ENCODE results near the gene IGF2R. TPM values are rescaled to one million over a fixed set of nuclear protein-coding genes. Genes with fewer than 3 reads are reported as not detected.

The IGF2R gene
- total and polyA plus RNA-seq, 9 donors: 29.3 to 116 (median 49.2) TPM

DNA sequence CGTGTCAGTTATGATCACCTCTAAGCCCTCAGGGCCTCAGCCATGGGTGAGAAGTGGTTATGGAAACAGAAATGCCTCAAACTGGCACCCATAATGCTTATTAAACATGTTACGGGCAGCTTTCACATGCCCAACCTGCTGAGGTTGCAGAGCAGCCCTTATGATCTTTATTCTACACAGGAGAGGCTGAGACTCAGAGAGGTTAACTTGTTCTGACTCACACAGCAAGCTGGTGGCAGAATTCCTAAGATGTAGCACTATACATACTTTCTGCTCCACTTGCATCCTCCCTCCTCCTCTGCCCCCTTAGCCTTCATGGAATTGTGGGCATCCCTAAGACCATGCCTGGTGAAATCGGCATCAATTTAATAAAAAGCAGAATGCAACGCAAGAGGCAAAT is 34.7 kb upstream of the IGF2R start:
- no peak overlapping the region for H3K27ac ChIP-seq
- no peaks in the 10 kb centered on the region for H3K9me3 ChIP-seq
- 88 to 93% (median 92%) methylated on average over 4 of the region's 4 CpGs for WGBS, 3 donors
- DNase-seq: no peak
- no peaks in the 10 kb centered on the region for H3K27me3 ChIP-seq
- peaks cover 10% of the 10 kb centered on the region for H3K4me1 ChIP-seq (ENCODE audit: insufficient read depth)
- no peak overlapping the region for H3K4me3 ChIP-seq
- intact Hi-C loops (cut with DNase I): no loop called here
- no peaks in the 10 kb centered on the region for H3K36me3 ChIP-seq
- TF ChIP-seq POLR2A (IDR thresholded peaks at IDR 0.05): no peak
- no peak for TF ChIP-seq EP300 (IDR thresholded peaks at IDR 0.05)
- TF ChIP-seq, protein P1, sequence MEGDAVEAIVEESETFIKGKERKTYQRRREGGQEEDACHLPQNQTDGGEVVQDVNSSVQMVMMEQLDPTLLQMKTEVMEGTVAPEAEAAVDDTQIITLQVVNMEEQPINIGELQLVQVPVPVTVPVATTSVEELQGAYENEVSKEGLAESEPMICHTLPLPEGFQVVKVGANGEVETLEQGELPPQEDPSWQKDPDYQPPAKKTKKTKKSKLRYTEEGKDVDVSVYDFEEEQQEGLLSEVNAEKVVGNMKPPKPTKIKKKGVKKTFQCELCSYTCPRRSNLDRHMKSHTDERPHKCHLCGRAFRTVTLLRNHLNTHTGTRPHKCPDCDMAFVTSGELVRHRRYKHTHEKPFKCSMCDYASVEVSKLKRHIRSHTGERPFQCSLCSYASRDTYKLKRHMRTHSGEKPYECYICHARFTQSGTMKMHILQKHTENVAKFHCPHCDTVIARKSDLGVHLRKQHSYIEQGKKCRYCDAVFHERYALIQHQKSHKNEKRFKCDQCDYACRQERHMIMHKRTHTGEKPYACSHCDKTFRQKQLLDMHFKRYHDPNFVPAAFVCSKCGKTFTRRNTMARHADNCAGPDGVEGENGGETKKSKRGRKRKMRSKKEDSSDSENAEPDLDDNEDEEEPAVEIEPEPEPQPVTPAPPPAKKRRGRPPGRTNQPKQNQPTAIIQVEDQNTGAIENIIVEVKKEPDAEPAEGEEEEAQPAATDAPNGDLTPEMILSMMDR (IDR thresholded peaks at IDR 0.05): no peak

DNA sequence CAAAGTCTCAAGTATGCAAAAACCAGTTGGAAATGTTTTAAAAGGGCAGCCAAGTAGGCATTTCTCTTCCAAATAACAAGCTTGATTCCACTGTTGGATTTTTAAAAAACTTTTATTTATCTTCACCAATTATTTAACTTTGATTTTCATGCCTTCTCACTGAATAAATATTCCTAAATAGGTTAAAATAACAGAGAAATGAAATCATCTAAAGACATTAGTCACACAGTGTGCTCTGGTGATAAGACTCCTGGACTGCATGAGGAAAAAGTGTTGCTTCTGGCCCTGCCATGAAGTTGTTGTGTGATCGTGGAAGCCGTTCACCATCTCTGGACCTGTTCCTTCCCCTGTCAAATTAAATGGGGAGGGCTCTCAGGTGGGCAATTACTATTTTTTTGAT is 33.8 kb upstream of the IGF2R start:
- H3K9me3 ChIP-seq: no peaks in the 10 kb centered on the region
- no peak overlapping the region for H3K4me3 ChIP-seq
- H3K36me3 ChIP-seq: no peaks in the 10 kb centered on the region
- TF ChIP-seq POLR2A (IDR thresholded peaks at IDR 0.05) (no peak), EP300 (IDR thresholded peaks at IDR 0.05) (no peak)
- TF ChIP-seq, protein P1 (IDR thresholded peaks at IDR 0.05): no peak
- 6 to 14% (median 11%) methylated on average over 2 of the region's 2 CpGs for WGBS, 3 donors
- intact Hi-C loops (cut with DNase I): no loop called here
- H3K27me3 ChIP-seq: no peaks in the 10 kb centered on the region
- H3K4me1 ChIP-seq (ENCODE audit: insufficient read depth): peaks cover 10% of the 10 kb centered on the region
- H3K27ac ChIP-seq: no peak overlapping the region
- DNase-seq: no peak

DNA sequence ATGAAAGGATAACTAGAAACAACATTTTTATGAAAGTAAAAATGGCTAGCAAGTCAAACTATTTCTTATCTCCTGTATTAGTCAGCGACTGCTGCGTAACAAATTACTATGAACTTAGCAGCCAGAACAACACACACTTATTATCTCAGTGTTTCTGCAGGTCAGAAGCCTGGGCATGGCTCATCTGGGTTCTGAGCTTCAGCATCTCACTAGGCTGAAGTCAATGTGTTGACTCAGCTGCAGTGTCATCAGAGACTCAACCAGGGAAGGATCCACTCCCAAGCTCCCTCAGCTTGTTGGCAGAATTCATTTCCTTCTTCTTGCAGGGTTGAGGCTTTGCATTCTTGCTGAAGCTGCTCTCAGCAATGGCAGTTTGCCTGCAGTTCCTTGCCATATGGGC is 33.2 kb upstream of the IGF2R start:
- no peaks in the 10 kb centered on the region for H3K27me3 ChIP-seq
- no peaks in the 10 kb centered on the region for H3K9me3 ChIP-seq
- no peak overlapping the region for H3K27ac ChIP-seq
- intact Hi-C loops (cut with DNase I): no loop called here
- no peak for DNase-seq
- TF ChIP-seq EP300 (IDR thresholded peaks at IDR 0.05): no peak
- 73 to 84% (median 73%) methylated on average over 2 of the region's 2 CpGs for WGBS, 3 donors
- no peak overlapping the region for H3K4me3 ChIP-seq
- H3K36me3 ChIP-seq: no peaks in the 10 kb centered on the region
- peaks cover 10% of the 10 kb centered on the region for H3K4me1 ChIP-seq (ENCODE audit: insufficient read depth)

DNA sequence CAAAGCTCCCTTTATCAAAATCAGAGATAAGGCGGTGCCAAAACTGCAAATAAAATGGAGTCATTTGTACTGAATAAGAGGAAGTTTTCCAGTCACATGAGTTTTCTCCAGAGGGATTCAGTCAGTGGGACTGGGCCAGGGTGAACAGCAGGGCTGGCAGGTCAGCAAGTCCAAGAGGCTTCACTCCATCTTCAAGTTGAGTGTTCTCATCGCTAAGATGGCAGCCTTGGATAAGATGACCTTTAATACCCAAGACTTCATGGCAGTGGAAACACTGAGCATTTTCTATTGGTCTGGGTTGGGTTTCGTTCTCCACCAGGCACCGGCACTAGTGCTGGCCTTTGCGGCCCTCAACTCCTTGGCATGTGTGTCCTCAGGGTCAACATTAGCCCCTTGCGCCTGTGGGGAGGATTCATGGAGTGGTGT is 29.3 kb upstream of the IGF2R start:
- Histone ChIP-seq H3K4me1 (ENCODE audit: insufficient read depth) (peaks cover 8% of the 10 kb centered on the region), H3K9me3 (no peaks in the 10 kb centered on the region), H3K27ac (no peak overlapping the region), H3K27me3 (no peaks in the 10 kb centered on the region), H3K36me3 (no peaks in the 10 kb centered on the region), H3K4me3 (no peak overlapping the region)
- intact Hi-C loops (cut with DNase I): no loop called here
- DNase-seq: no peak
- WGBS, 3 donors: 62 to 78% (median 71%) methylated on average over 6 of the region's 6 CpGs
- TF ChIP-seq, protein P1 (IDR thresholded peaks at IDR 0.05): no peak
- TF ChIP-seq EP300 (IDR thresholded peaks at IDR 0.05) (no peak), POLR2A (IDR thresholded peaks at IDR 0.05) (no peak)

DNA sequence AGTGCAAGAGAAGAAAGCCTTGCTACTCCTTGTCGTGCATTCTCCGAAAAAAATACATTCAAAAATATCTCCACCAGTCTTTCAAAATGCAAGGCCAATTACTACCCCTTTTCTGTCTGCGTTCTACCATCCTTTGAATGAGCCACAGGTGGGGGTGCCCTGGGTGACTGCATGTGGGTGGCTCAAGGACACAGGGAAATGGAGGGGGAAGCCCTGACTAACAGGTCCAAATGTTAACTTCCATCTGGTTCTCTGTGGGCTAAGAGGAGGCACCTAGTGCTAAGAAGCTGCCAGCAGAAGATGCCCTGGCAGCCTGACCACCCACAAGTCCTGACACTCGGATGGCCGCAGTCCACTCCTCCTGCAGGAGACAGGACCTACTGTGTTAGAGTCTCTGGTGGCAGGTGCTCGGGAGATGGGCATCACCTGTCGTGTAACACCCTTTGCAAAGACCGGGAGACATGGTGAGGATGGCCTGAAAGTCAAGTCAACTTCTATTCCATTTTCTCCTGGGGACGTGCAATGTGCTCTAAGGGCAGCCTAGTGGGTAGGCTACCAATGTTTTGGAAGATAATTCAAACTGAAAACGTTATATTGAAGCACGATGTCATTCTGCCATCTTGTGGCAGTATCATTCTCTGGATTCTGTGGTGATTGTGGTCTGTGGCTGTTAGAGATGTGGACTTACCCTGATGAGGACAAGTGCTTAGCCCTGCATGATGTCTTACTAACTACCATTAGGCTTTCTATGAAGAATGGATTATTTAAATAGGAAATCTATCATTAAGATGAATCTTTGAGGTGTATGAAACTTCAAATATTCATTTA is 27.4 kb upstream of the IGF2R start:
- no peaks in the 10 kb centered on the region for H3K9me3 ChIP-seq
- WGBS, 3 donors: 75 to 76% (median 75%) methylated on average over 11 of the region's 11 CpGs
- no peaks in the 10 kb centered on the region for H3K36me3 ChIP-seq
- H3K4me3 ChIP-seq: no peak overlapping the region
- H3K27ac ChIP-seq: no peak overlapping the region
- H3K4me1 ChIP-seq (ENCODE audit: insufficient read depth): peaks cover 6% of the 10 kb centered on the region
- H3K27me3 ChIP-seq: no peaks in the 10 kb centered on the region
- no peak for DNase-seq
- TF ChIP-seq POLR2A (IDR thresholded peaks at IDR 0.05) (no peak), EP300 (IDR thresholded peaks at IDR 0.05) (no peak)
- TF ChIP-seq, protein P1 (IDR thresholded peaks at IDR 0.05): no peak
- intact Hi-C loops (cut with DNase I): no loop called here
